Fibroblast of lung (primary cell): ENCODE results near the gene CHST11. TPM values are rescaled to one million over a fixed set of nuclear protein-coding genes. Genes with fewer than 3 reads are reported as not detected.

Source experiments
- DNase-seq, 2 donors: peaks; one replicate each; pipeline versions ENCODE4 v3.0.0 to v3.0.0-alpha.2; 2010; ENCODE audit warnings: low read depth in 2 of 2
- H2AFZ ChIP-seq: 2 replicates; pipeline ENCODE4 v1.5.1; 2012; ENCODE audit warnings: low read length, control low read depth, inconsistent platforms
- H3K27ac ChIP-seq: 2 replicates; pipeline ENCODE4 v1.5.1; 2011; ENCODE audit warnings: low read length, control low read depth; ENCODE audit not compliant: insufficient read depth
- H3K27me3 ChIP-seq: 2 replicates; pipeline ENCODE4 v1.5.1; 2011; ENCODE audit warnings: mild to moderate bottlenecking, low read length; ENCODE audit not compliant: control insufficient read depth, insufficient read depth
- H3K36me3 ChIP-seq: 2 replicates; pipeline ENCODE4 v1.5.1; 2011; ENCODE audit warnings: low read length; ENCODE audit not compliant: control insufficient read depth, insufficient read depth
- H3K4me1 ChIP-seq: 2 replicates; pipeline ENCODE4 v1.5.1; 2011; ENCODE audit warnings: low read length; ENCODE audit not compliant: control insufficient read depth, insufficient read depth; ENCODE audit errors: extremely low read depth
- H3K4me2 ChIP-seq: 2 replicates; pipeline ENCODE4 v1.5.1; 2011; ENCODE audit warnings: low read length, control low read depth; ENCODE audit not compliant: insufficient read depth; ENCODE audit errors: extremely low read depth
- H3K4me3 ChIP-seq, 4 experiments: fragments of 200-600 bp in 1 of 4; sonication (generic) in 1 of 4; replicated peaks in 1 of 4; 2 replicates each; pipeline ENCODE4 v1.5.1; 2011 to 2016; ENCODE audit warnings: low read length in 4 of 4, low read depth in 3 of 4, mild to moderate bottlenecking in 3 of 4, control low read depth in 2 of 4, inconsistent platforms in 1 of 4, mixed read lengths in 1 of 4; ENCODE audit not compliant: insufficient read depth in 1 of 4; ENCODE audit errors: control extremely low read depth in 1 of 4
- H3K79me2 ChIP-seq: 2 replicates; pipeline ENCODE4 v1.5.1; 2012; ENCODE audit warnings: mild to moderate bottlenecking, low read length, inconsistent platforms; ENCODE audit not compliant: control insufficient read depth, insufficient read depth
- H3K9ac ChIP-seq: 2 replicates; pipeline ENCODE4 v1.5.1; 2011; ENCODE audit warnings: mild to moderate bottlenecking, low read length, control low read depth; ENCODE audit not compliant: insufficient read depth
- H3K9me3 ChIP-seq: 2 replicates; pipeline ENCODE4 v1.5.1; 2012; ENCODE audit warnings: low read depth, low read length; ENCODE audit not compliant: control insufficient read depth, insufficient read depth
- H4K20me1 ChIP-seq: 2 replicates; pipeline ENCODE4 v1.5.1; 2011; ENCODE audit warnings: low read length; ENCODE audit not compliant: control insufficient read depth, insufficient read depth; ENCODE audit errors: extremely low read depth
- CTCF ChIP-seq, 2 donors: IDR thresholded peaks in 1 of 2; conservative IDR thresholded peaks in 1 of 2; 1 replicate in 1 of 2; 2 replicates in 1 of 2; pipeline ENCODE4 v1.5.1; 2011 to 2012; ENCODE audit warnings: low read length in 2 of 2, control low read depth in 1 of 2, inconsistent platforms in 1 of 2, low read depth in 1 of 2, mild to moderate bottlenecking in 1 of 2
- EZH2 ChIP-seq: IDR thresholded peaks from 2 replicates; pipeline ENCODE4 v1.5.1; 2012; ENCODE audit warnings: low read length, control low read depth, mild to moderate bottlenecking; ENCODE audit errors: missing control alignments
- polyA plus RNA-seq, 2 donors: library from polyadenylated mRNA; depleted of rRNA in 1 of 2; stranded (reverse) in 1 of 2; unstranded in 1 of 2; fragments of >200 nt; gene quantifications; 2 replicates each; pipeline ENCODE4 v1.2.1, GENCODE V29; 2011 to 2012; ENCODE audit warnings: missing spikeins in 1 of 2
- total RNA-seq: library from RNA; depleted of rRNA; stranded (reverse); fragments of >200 nt; gene quantifications from 2 replicates; pipeline ENCODE4 v1.2.1, GENCODE V29; 2014

The CHST11 gene
- total and polyA plus RNA-seq, 2 donors (not counting 1 experiment from before 2014, with no cell fraction given), result 3.5 to 9.1 TPM

GRCh38 chr12:104628831-104629135 is 172.0 kb downstream of the CHST11 start:
- Histone ChIP-seq H3K36me3 (no peaks in the 10 kb centered on the region), H3K9ac (no peak overlapping the region), H3K4me2 (no peak overlapping the region), H4K20me1 (no peaks in the 10 kb centered on the region), H3K27ac (no peak overlapping the region), H3K4me3 (no peak overlapping the region), H3K9me3 (no peaks in the 10 kb centered on the region), H2AFZ (no peak overlapping the region), H3K27me3 (no peaks in the 10 kb centered on the region), H3K79me2 (no peaks in the 10 kb centered on the region), H3K4me1 (no peaks in the 10 kb centered on the region)
- no peak for DNase-seq
- TF ChIP-seq CTCF (conservative IDR thresholded peaks at IDR 0.05 in 1 of 2, IDR thresholded peaks at IDR 0.05 in 1 of 2; ENCODE audit: low read depth in 1 of 2, low read length in 2 of 2), result no peak
- TF ChIP-seq EZH2, result no peak

- Histone ChIP-seq H3K4me3 (no peak overlapping the region), H4K20me1 (no peaks in the 10 kb centered on the region), H3K9ac (no peak overlapping the region), H2AFZ (no peak overlapping the region), H3K27me3 (no peaks in the 10 kb centered on the region), H3K4me1 (no peaks in the 10 kb centered on the region), H3K79me2 (no peaks in the 10 kb centered on the region), H3K9me3 (no peaks in the 10 kb centered on the region), H3K4me2 (no peak overlapping the region), H3K27ac (no peak overlapping the region), H3K36me3 (no peaks in the 10 kb centered on the region)
- TF ChIP-seq CTCF (conservative IDR thresholded peaks at IDR 0.05 in 1 of 2, IDR thresholded peaks at IDR 0.05 in 1 of 2; ENCODE audit: low read depth in 1 of 2, low read length in 2 of 2) (no peak), EZH2 (no peak)
- DNase-seq, result no peak
Observed at GRCh38 chr12:104630230-104630670, 173.5 kb downstream of the CHST11 start.

- no peak for TF ChIP-seq EZH2
- Histone ChIP-seq H2AFZ (no peak overlapping the region), H3K27me3 (no peaks in the 10 kb centered on the region), H3K4me3 (no peak overlapping the region), H3K27ac (no peak overlapping the region), H3K4me1 (no peaks in the 10 kb centered on the region), H3K36me3 (no peaks in the 10 kb centered on the region), H3K9ac (no peak overlapping the region), H3K4me2 (no peak overlapping the region), H3K79me2 (no peaks in the 10 kb centered on the region), H4K20me1 (no peaks in the 10 kb centered on the region), H3K9me3 (no peaks in the 10 kb centered on the region)
- DNase-seq, result no peak
Observed at GRCh38 chr12:104631867-104632266, 175.1 kb downstream of the CHST11 start.
